Stimulated activated CD4-positive, alpha-beta T cell treated with anti-CD3 and anti-CD28 coated beads, Interleukin-4, amount 100 ng/mL, for 48 hours (primary cell): ENCODE results near the gene FAM20A.
"Not testable (repeated sequence)": the region's sequence is repeated elsewhere in the genome, so short reads cannot be mapped to it uniquely, and the experiment has no call there.

Experiments
- DNase-seq, 2 donors: peaks; one replicate each; pipeline ENCODE4 v3.0.0-alpha.2; 2020; ENCODE audit warnings: low read depth in 2 of 2

The FAM20A gene

DNA sequence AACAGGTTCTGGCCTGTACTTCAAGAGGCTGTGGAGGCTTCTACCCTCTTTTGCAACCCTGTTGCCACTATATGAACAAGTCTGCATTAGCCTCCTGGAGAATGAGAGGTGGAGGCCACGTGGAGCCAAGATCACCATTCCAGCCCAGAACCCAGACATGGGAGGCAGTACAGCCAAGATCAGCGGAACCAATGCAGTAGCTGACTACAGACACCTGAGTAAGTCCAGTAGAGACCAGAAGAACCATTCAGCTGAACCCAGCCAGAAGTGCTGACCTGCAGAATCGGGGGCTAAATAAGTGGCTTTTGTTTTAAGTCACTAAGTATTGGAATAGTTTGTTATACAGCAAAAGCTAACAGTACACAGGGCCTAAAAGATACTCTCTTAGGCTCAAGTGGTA lies 12.1 kb downstream of the FAM20A start:
- no peak for DNase-seq

DNA sequence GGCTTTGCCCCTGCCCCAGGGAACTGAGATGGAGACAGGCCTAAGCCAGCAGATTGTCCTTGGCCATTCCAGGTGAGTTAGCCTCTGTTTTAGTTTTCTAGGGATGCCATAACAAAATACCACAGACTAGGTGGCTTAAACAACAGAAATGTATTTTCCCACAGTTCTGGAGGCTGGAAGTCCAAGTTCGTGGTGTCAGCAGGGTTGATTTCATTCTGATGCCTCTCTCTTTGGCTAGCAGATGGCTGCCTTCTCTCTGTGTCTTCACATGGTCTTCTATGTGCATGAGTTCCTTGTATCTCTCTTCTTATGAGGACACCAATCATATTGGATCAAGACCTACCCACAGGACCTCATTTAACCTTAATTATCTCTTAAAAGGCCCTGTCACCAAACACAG lies 12.8 kb downstream of the FAM20A start:
- DNase-seq, result no peak

DNA sequence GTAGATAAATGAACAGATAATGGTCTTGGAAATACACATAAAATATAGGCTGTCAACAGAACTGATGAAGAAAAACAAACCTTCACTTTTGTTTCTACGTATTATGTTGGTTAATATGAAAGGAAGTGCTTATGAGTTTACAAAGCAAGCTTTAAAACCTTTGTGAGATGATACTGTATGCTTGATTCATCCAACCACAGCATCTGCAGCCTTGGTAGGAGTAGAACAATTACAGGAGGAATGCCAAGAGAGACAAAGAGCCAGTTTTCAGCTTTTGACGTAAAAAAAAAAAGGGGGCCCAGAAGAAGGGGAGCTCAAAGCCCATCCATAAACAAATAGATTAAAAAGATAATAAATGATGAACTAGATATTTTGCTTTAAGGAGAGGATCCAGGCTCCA lies 13.3 kb downstream of the FAM20A start:
- DNase-seq, result no peak

DNA sequence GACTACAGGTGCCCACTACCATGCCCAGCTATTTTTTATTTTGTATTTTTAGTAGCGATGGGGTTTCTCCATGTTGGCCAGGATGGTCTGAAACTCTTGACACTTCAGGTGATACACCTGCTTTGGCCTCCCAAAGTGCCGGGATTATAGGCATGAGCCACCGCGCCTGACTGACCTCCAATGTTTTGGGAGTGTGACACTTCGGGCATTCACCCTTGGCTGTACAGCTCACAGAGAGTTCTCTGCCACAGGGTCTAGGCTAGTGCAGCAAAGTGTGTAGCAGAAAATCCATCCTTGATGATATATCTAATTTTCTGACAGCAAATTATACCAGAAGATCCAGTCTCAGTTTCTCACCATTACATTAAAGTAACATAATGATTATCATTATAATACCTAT lies 14.1 kb downstream of the FAM20A start:
- no peak for DNase-seq

DNA sequence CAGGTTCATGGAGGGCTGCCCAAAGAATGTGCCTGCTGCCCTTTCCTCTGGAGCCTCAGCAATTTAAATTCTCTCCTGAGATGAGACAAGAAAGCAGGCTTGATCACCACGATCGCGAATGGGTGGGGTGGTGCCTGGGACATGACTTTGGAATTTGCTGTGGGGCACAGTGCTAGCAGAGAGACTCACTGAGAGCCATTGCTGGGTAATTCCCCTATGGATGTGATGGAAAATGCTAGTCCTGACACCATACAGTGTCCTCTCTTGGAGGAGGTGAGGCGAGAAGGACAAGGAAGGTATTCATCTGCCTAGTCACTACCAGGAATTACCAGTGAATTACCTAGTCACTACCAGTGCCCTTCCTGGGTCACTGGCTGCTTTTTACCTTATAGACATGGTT lies 15.5 kb downstream of the FAM20A start:
- DNase-seq, result no peak

DNA sequence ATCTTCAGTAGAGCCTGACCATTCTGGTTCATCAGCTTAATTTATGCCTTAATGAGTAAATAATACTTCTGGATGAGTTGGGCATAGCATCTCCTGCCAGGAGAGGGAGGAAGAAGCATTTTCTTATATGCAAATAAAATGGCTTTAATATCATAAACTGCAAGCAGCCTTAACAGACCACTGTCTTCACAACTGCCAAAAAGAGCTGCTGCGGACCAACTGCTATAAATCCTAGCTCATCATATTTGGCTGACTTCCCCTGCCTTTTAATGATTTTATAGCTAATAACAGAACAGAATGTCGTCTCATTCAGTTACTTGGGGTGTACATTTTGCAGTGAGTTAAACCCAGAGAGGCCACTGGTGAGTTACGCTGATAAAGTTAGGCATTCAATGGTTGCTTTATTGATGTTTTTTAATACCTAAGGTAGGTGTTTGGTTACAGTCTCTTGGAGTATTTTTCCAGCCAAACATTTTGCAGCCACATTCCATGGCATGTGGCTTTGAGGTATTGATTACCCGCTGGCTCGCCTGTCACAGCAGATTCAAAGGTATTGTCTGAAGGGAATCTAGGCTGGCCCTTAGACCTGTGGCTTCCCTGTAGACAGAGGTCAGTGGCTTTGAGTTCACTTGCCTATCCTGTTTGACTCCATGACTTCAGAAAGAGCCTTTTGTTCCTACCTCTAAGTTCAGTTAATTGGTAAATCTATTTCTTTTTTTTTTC lies 16.4 kb downstream of the FAM20A start:
- no peak for DNase-seq

DNA sequence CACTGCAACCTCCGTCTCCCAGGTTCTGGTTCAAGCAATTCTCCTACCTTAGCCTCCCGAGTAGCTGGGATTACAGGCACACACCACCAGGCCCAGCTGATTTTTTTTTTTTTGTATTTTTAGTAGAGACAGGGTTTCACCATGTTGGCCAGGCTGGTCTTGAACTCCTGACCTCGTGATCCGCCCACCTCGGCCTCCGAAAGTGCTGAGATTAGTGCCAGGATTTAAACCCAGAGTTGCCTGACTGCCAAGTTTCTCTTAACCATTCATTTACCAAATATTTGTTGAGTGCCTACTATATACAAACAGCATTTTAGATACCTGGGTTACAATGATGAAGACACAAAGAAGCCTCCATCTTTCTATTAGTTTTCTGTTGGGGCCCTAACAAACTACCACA lies 18.3 kb downstream of the FAM20A start:
- not testable (repeated sequence) for DNase-seq

DNA sequence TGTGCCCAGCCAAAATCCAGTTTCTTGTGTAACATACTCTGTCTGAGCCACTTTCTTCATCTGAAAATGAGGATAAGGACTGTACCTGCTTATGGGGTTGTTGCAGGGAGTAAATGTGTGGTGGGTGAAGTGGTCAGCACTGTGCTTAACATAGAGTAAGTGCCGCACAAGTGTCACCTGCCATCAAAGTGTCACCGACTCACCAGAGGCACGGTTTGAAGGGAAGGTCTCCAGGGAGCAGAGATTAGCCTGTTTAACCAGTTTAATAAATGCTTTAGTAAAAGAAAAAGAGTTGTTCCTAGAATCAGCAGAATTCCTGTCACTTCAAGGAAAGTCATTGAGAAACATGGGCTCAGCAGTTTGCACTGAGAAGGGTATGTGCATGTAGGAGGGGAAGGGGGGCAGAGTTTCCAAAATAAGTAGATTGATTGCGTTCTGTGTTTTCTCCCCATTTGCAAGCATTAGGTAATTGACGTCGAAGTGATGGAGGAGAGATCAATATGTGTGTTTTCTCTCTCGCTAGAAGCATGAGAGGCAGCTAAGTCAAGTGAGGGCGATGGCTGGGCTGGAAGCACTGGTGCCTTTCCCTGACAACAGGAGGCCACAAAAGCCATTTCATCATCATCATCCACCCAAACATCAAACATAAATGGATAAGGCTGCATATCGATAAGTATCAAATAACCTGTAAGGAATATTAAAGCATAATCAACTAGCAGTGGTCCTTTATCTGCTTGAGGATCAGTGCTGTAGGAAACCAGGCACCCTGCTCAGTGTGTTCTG lies 19.1 kb downstream of the FAM20A start:
- no peak for DNase-seq

DNA sequence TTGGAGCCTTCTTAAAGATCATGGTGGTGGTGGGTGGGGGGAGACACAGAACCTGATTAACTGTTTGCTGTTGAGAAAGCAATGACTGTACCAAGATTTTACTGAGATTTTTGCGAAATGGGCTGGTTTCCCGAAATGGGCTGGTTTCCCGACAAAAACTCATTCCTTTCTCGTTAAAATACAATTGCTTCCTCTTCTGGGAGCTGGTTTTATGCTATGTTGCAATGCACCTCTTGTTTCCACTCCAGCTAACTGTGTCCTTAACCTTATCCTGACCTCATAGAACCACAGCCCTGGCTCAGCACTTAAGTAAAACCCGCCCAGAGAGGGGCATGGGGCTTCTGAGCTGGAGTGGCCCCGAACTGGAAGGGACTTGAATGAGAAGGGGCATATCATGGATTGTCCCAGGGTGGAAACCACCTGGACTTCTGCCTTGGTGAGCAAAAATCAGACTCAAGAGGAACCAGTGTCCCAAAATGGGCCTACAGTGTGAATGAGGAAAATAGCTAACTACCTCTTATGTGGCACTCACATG lies 20.9 kb downstream of the FAM20A start:
- no peak for DNase-seq

DNA sequence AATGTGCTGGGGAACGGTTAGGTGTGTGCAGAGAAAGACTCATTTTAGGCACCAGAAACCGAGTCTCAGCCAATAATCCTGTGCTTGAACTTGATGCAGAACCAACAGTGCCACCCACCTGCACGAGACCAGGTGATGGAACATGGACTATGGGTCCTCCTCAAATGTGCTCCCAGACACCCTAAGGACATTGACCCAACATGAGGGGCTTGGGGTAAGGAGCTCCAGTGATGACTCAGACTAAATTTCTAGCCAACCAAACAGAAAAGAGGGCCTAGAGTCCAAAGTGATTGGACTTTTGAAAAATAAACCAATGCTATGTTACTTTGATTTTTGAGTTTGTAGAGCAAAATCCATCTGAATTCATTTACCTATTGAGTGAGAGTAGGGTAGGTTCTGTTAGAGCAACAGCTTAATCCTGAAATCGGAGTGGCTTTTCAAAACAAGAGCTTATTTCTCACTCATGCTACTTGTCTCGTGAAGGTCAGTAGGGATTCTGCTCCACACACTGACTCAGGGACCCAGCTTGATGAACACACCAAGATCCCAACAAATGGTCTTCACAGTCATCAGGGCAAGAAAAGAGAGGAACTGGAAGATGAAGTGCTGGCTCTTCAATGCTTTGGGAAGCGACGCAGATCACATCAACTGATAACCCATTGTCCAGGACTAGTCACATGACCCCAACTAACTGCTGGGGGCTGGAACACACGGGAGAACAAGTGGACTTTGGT lies 21.8 kb downstream of the FAM20A start:
- no peak for DNase-seq

DNA sequence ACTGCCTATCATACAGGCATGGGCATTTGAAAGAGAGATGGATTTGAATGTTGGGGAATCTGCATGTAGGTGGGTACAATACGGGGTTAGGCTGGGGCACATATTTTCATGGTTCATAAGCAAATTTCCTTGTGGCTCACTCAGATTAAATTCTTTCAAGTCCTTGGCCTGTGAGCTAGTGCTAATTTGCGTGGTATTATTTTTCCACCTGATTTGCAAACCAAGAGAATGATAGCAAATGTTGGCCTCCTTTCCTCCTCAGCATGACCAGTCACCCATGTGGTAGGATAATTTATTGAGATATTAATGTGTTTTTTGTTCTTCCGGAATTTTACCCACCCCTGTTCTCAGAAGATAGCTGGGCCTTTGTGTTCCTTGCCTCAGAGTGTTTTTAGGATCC lies 22.9 kb downstream of the FAM20A start:
- DNase-seq, result no peak

DNA sequence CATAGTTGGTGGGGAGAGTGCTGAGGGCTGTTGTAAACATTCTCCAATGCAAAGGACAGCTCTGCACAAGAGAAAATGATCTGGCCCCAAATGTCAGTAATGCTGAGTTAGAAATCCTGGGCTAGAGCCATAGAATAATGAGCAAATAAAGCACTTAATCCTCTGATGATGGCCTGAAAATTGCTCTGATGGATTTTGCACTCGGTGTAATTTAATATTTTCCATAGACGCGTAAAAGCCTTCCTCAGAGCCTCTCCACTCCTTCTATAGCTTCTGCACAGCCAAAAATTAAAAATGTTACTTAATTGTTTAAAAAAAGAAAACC lies 23.7 kb downstream of the FAM20A start:
- no peak for DNase-seq

DNA sequence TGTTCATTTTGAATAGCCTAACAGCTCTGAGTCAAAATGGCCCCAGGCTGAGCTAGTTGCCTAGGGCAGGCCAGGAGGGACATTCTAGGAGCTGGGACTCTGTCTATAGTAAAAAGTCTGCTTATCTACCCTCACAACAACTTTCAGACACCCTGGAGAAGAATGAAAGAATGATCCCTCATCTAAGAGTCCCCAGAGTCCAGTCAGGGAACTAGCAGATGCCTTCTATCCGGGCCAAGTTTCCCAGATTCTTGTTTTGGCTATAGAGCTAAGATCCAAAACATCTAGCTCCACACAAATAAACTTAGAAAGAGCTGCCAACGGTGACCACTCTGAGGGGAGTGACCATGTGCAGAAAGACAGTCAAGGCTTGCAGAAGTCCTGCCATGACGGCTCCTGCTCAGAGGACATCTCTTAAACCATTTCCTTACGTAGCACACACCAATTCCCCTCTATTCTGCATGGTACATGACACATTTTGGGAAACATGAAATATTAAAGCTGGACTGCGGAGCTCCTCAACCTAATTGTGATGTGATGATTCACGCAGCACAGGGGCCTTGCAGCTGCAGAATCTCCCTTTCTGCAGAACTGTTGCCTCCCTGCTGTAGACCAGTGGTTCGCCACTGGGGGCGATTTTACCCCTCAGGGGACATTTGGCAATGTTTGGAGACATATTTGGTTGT lies 24.2 kb downstream of the FAM20A start:
- DNase-seq, result no peak

DNA sequence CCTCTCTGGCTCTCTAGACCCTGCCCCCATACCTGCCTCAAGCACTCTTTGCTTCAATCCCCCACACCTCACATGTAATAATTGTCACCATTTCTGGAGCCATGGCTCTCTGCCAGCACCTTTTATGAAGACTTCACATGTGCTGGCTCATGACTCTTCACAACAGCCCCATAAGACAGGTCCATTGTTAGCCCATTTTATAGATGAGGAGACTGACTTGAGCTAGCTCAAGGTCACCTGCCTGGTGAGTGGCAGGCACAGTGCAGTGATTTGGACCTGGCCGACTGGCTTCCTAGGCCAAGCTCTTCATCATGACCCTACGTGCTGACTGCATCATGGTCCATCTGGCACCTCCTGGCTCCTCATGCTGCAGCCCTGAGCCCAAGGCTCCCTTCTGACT lies 25.0 kb downstream of the FAM20A start:
- no peak for DNase-seq

DNA sequence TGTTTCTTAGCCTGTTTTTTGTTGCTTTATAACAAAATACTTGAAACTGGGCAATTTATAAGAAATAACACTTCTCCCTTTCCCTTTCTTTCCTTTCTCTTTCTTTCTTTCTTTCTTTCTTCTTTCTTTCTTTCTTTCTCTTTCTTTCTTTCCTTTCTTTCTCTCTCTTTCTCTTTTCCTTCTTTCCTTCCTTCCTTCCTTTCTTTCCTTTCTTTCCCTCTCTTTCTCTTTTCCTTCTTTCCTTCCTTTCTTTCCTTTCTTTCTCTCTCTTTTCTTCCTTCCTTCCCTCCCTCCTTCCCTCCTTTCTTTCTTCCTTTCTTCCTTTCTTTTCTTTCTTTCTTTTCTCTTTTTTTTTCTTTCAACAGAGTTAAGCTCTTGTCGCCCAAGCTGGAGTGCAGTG lies 27.8 kb downstream of the FAM20A start:
- no peak for DNase-seq

DNA sequence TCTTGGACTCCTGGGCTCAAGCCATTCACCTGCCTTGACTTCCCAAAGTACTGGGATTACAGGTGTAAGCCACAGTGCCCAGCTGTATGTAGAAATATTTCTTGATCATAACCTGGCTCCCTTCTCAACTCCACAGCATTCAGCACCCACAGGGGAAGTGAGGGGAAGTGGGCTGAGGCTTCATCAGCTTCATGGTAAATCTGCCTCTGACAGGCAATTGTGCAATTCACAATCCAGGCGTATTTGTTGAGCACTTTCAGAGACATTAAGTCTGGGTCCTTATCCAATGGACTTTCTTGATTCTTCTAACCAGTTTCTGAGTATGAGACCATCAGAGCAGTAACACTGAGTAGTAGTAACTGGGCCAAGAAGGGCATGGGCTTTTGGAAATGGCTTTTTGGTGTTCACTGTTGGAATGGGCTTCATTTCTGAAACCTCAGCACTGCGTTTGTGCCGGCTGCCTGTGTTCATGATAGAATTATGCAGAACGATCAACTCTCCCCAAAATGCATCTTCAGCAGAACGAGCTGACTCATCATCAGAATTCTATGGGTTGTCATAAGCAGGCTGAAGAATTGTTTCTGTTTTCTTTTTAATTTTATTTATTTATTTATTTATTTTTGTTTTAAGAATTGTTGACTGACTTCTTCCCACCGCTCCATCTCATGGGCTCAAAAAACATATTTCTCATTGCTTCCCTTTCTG lies 28.9 kb downstream of the FAM20A start:
- DNase-seq, result no peak

DNA sequence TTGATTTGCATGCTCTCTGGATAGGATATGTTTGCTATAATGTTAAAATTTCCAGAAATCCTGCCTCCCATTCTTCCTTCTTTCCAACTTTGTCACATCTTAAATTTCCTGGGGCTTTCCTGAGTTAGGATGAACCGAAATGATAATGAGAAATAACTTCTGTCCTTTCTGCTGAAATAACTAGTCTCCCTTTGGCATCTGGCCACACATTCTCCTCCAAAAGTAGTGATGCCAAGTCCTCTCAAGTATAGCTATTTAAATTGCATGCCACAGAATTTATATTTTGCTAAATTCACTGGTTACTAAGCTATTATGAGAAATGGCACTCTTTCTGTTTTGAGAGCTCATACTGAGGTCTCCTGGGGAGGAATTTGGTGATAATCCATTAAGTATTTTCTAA lies 30.6 kb downstream of the FAM20A start:
- DNase-seq, result no peak

DNA sequence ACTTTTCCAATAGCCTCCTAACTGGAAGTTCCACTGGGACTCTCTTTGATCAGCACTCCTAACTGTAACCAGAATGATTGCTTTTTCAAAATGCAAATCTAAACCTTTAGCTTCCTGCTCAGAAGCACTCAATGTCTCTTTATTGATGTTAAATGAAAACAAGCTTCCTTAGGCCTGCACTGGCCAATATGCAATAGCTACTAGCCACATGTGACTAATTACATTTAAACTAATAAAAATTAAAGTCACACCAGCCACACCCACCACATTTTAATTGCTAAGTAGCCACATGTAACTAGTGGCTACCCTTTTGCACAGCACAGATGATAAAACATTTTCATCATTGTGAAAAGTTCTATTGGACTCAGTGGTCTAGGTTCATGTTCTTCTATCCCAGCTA lies 31.8 kb downstream of the FAM20A start:
- no peak for DNase-seq

DNA sequence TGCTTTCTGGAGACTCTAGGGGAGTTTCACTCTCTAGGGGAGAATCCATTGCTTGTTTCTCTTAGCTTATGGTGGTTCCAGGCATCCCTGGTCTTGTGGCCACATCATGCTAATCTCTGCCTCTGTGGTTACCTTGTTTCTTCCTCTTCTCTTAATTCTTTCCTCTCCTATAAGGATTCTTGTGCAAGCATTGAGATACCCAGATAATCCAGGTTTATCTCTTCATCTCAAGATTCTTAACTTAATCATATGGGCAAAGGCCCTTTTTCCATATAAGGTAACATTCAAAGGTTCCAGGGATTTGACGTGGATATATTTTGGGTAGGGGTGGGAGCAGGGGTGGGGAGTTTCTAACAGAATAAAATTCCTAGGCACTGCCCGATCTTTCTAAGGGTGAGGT lies 32.6 kb downstream of the FAM20A start:
- no peak for DNase-seq

DNA sequence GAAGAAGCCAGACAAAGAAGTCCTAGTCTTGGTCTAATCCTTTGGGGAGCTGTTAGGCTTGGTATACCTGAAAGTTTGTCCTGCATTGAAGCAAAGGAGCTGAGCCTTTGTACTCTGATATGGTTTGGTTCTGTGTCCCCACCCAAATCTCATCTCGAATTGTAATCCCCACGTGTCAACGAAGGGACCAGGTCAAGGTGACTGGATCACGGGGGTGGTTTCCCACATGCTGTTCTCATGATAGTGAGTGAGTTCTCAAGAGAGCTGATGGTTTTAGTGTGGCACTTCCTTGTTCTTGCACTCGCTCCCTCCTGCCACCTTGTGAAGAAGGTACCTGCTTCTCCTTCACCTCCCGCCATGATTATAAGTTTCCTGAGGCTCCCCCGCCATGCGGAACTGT lies 33.6 kb downstream of the FAM20A start:
- no peak for DNase-seq

DNA sequence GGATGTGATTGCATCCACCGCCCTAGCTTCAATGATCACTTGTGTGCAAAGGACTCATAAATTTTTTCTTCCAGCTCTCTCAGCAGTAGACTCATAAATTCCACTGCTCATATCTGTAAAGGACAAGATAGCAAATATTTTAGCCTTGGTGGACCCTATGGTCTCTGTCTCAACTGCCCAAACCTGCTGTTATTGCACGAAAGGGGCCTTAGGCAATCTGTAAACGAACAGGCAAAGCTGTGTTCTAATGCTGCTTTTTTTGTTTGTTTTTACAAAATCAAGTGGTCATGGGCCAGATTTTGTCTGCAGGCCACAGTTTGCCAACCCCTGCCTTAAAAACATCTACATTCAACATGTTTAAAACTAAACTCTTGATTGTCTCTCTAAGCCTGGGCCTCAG lies 34.1 kb downstream of the FAM20A start:
- DNase-seq, result no peak

DNA sequence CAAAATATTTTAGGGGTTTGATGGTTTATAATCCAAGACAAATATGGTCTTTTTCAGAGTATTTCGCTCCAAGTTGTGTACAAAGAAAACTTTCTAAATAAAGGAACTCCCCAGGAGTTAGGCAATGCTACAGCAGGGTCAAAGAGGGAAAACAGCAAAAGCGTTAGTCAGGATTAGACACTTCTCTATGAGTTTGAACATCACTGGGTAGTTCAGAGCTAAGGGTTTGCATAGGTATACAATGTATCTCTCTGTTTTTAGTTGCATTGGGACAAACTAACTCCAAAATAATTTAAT lies 34.8 kb downstream of the FAM20A start:
- DNase-seq, result no peak
